GM12878 (cell line): Measurements from ENCODE around the gene COL13A1. TPM values are rescaled to one million over a fixed set of nuclear protein-coding genes. Genes with fewer than 3 reads are reported as not detected.

ENCODE experiments used
- ATAC-seq: fragments of 200-7000 bp; cut with Tn5 transposase; 3 replicates; pipeline ENCODE4 v1.9.1; 2020; ENCODE audit warnings: mild to moderate bottlenecking, moderate library complexity
- BruUV-seq: library from RNA; stranded (reverse); fragments of 400-500 nt; replicated peaks from 2 replicates; lab custom pipeline; 2021; lab: Mats Ljungman, UMichigan
- CTCF ChIA-PET: fragments of 300-600 bp; sonication (Branson Sonifier 250); formaldehyde crosslinking; extraction: SDS; loops from one replicate; lab custom pipeline; 2021; ENCODE audit warnings: inconsistent platforms; lab: Yijun Ruan, JAX
- POLR2A ChIA-PET: fragments of 350-600 bp; formaldehyde crosslinking; extraction: SDS; loops from one replicate; lab custom pipeline; 2021; ENCODE audit warnings: inconsistent platforms; lab: Charles Lee
- RAD21 ChIA-PET: fragments of 300-600 bp; sonication (Branson Sonifier 250); formaldehyde crosslinking; loops from one replicate; lab custom pipeline; 2023; ENCODE audit warnings: antibody characterized with exemption; ENCODE audit not compliant: unreplicated experiment; lab: Charles Lee
- SMC1A ChIA-PET: fragments of 300-600 bp; sonication (Branson Sonifier 250); formaldehyde crosslinking; loops from one replicate; lab custom pipeline; 2023; ENCODE audit not compliant: unreplicated experiment, uncharacterized antibody; lab: Charles Lee
- DNase-seq: peaks from one replicate; pipeline ENCODE4 v3.0.0-alpha.2; 2011; ENCODE audit warnings: low read depth, low spot score
- FAIRE-seq: peaks from 3 replicates; lab custom pipeline; 2011; peaks lifted over from hg19 to GRCh38; lab: Jason Lieb, UNC
- H2AFZ ChIP-seq: 2 replicates; pipeline ENCODE4 v1.6.0; 2011; ENCODE audit warnings: low read depth, low read length, control low read depth; ENCODE audit not compliant: control insufficient read depth
- H3K27ac ChIP-seq: 2 replicates; pipeline ENCODE4 v1.5.1; 2011; ENCODE audit warnings: control low read depth; ENCODE audit not compliant: control insufficient read depth, insufficient read depth
- H3K27me3 ChIP-seq, 2 experiments: replicated peaks in 1 of 2; 2 replicates each; pipeline versions ENCODE4 v1.6.0 to v1.6.1; 2011; ENCODE audit warnings: low read length in 1 of 2; ENCODE audit not compliant: control insufficient read depth in 2 of 2, insufficient read depth in 2 of 2
- H3K36me3 ChIP-seq, 2 experiments: 2 replicates each; pipeline ENCODE4 v1.5.1; 2011; ENCODE audit warnings: low read length in 1 of 2; ENCODE audit not compliant: control insufficient read depth in 2 of 2, insufficient read depth in 2 of 2
- H3K4me1 ChIP-seq: 2 replicates; pipeline ENCODE4 v1.6.1; 2011; ENCODE audit warnings: mild to moderate bottlenecking, low read length, moderate library complexity, mixed read lengths; ENCODE audit not compliant: control insufficient read depth, insufficient read depth
- H3K4me2 ChIP-seq: 2 replicates; pipeline ENCODE4 v1.6.0; 2011; ENCODE audit warnings: control low read depth; ENCODE audit not compliant: control insufficient read depth, insufficient read depth
- H3K4me3 ChIP-seq: fragments of 200-600 bp; sonication (generic); 2 replicates; pipeline ENCODE4 v1.5.1; 2016
- H3K79me2 ChIP-seq: 2 replicates; pipeline ENCODE4 v1.6.0; 2011; ENCODE audit warnings: low read length; ENCODE audit not compliant: control insufficient read depth, insufficient read depth
- H3K9ac ChIP-seq: 2 replicates; pipeline ENCODE4 v1.8.0; 2011; ENCODE audit warnings: low read length, control low read depth, mixed read lengths; ENCODE audit not compliant: control insufficient read depth, insufficient read depth
- H3K9me3 ChIP-seq: replicated peaks from 3 replicates; pipeline ENCODE4 v1.5.1; 2011; ENCODE audit warnings: mild to moderate bottlenecking, low read length; ENCODE audit not compliant: control insufficient read depth, insufficient read depth
- H4K20me1 ChIP-seq: 2 replicates; pipeline ENCODE4 v1.6.0; 2011; ENCODE audit not compliant: control insufficient read depth, insufficient read depth
- BACH1 ChIP-seq: fragments of 450-650 bp; IDR thresholded peaks from 2 replicates; pipeline ENCODE4 v1.6.1; 2017; ENCODE audit warnings: mild to moderate bottlenecking, borderline replicate concordance
- CBX3 ChIP-seq: fragments of 200-600 bp; sonication (generic); IDR thresholded peaks from 2 replicates; pipeline ENCODE4 v1.6.1; 2016; ENCODE audit warnings: low read depth, borderline replicate concordance
- CREB1 ChIP-seq: IDR thresholded peaks from 2 replicates; pipeline ENCODE4 v1.6.1; 2012; ENCODE audit warnings: low read depth, mild to moderate bottlenecking, inconsistent platforms
- EP300 ChIP-seq, 2 experiments: fragments of 150-350 bp in 1 of 2; IDR thresholded peaks; 2 replicates each; pipeline ENCODE4 v1.6.1; 2011 to 2012; ENCODE audit warnings: low read depth in 2 of 2, low read length in 2 of 2, borderline replicate concordance in 1 of 2, improper control_type of control experiment in 1 of 2, inconsistent platforms in 1 of 2; ENCODE audit not compliant: control insufficient read depth in 1 of 2
- ESRRA ChIP-seq: IDR thresholded peaks from 2 replicates; pipeline ENCODE4 v1.6.1; 2012; ENCODE audit warnings: mild to moderate bottlenecking, low read length, improper control_type of control experiment
- ETV6 ChIP-seq, 2 experiments: fragments of 450-650 bp in 1 of 2; IDR thresholded peaks in 1 of 2; conservative IDR thresholded peaks in 1 of 2; 2 replicates each; pipeline ENCODE4 v1.6.1; 2014; ENCODE audit warnings: antibody characterized with exemption in 1 of 2, borderline replicate concordance in 1 of 2, low read depth in 1 of 2, mild to moderate bottlenecking in 1 of 2, moderate library complexity in 1 of 2
- FOXK2 ChIP-seq: fragments of 450-650 bp; IDR thresholded peaks from 2 replicates; pipeline ENCODE4 v1.6.1; 2017; ENCODE audit warnings: mild to moderate bottlenecking, moderate library complexity
- JUND ChIP-seq: IDR thresholded peaks from 2 replicates; pipeline ENCODE4 v1.6.1; 2012; ENCODE audit warnings: low read depth, mild to moderate bottlenecking, low read length, improper control_type of control experiment, moderate library complexity
- KAT2A ChIP-seq: conservative IDR thresholded peaks from 2 replicates; pipeline ENCODE4 v1.6.1; 2011; ENCODE audit warnings: low read depth, low read length; ENCODE audit not compliant: control insufficient read depth
- MTA2 ChIP-seq: fragments of 450-650 bp; IDR thresholded peaks from 2 replicates; pipeline ENCODE4 v1.6.1; 2016; ENCODE audit warnings: low read depth, mild to moderate bottlenecking, moderate library complexity
- POLR2AphosphoS2 ChIP-seq: IDR thresholded peaks from 2 replicates; pipeline ENCODE4 v1.6.1; 2011; ENCODE audit warnings: low read depth, mild to moderate bottlenecking, low read length, improper control_type of control experiment, moderate library complexity
- POU2F2 ChIP-seq: IDR thresholded peaks from 3 replicates; pipeline ENCODE4 v1.6.1; 2011; ENCODE audit warnings: low read depth, mild to moderate bottlenecking, low read length, borderline replicate concordance
- RAD21 ChIP-seq: IDR thresholded peaks from 2 replicates; pipeline ENCODE4 v1.6.1; 2011; ENCODE audit warnings: mild to moderate bottlenecking, low read depth, low read length, moderate library complexity; ENCODE audit not compliant: insufficient read depth
- RAD51 ChIP-seq: fragments of 450-650 bp; IDR thresholded peaks from 2 replicates; pipeline ENCODE4 v1.6.1; 2016; ENCODE audit warnings: moderate library complexity, mild to moderate bottlenecking, inconsistent platforms
- RCOR1 ChIP-seq: conservative IDR thresholded peaks from 2 replicates; pipeline ENCODE4 v1.6.1; 2012; ENCODE audit warnings: low read depth, low read length, improper control_type of control experiment
- RUNX3 ChIP-seq: IDR thresholded peaks from 2 replicates; pipeline ENCODE4 v1.6.1; 2012; ENCODE audit warnings: low read length, inconsistent platforms
- SKIL ChIP-seq: fragments of 450-650 bp; IDR thresholded peaks from 2 replicates; pipeline ENCODE4 v1.6.1; 2017; ENCODE audit warnings: mild to moderate bottlenecking, low read depth, inconsistent platforms; ENCODE audit not compliant: poor library complexity, severe bottlenecking
- SMC3 ChIP-seq: IDR thresholded peaks from 2 replicates; pipeline ENCODE4 v1.6.1; 2011; ENCODE audit warnings: low read length, improper control_type of control experiment, borderline replicate concordance
- SPI1 ChIP-seq: IDR thresholded peaks from 2 replicates; pipeline ENCODE4 v1.6.1; 2011; ENCODE audit warnings: low read depth, mild to moderate bottlenecking, low read length, moderate library complexity, borderline replicate concordance; ENCODE audit not compliant: insufficient read depth
- WGBS: methylation state at CpG from one replicate; pipeline ENCODE4 v1.1.6; 2016; ENCODE audit warnings: low lambda C conversion rate; ENCODE audit not compliant: insufficient replicate concordance, insufficient coverage; ENCODE audit errors: missing lambda C conversion rate; 5-methylcytosine and 5-hydroxymethylcytosine counted together
- in situ Hi-C: fragments of 300-500 bp; cut with MboI; formaldehyde crosslinking; loops from 9 replicates; pipeline ENCODE4 v1.14.3; 2018; ENCODE audit warnings: mixed read lengths
- intact Hi-C: fragments of 100-400 bp; cut with micrococcal nuclease; formaldehyde crosslinking; loops from one replicate; pipeline ENCODE4 v1.14.2; 2022; ENCODE audit not compliant: unreplicated experiment
- polyA plus RNA-seq, 11 experiments: library from polyadenylated mRNA; depleted of rRNA in 4 of 11; unstranded in 6 of 11; stranded (reverse) in 5 of 11; fragments of >200 nt; fragmentation: Nextera tagmentation in 4 of 11; fragmentation: Illumina TruSeq in 1 of 11; extraction: Ambion mirVana in 4 of 11; extraction: Trizol in 1 of 11; gene quantifications; 1 replicate in 1 of 11; 2 replicates in 10 of 11; pipeline versions ENCODE4 v1.2.1 to v1.2.3, GENCODE V29; 2011 to 2016; ENCODE audit warnings: inconsistent platforms in 2 of 11, missing spikeins in 2 of 11, low read depth in 1 of 11
- total RNA-seq, 4 experiments: library from RNA; depleted of rRNA in 3 of 4; stranded (reverse); fragments of >200 nt in 3 of 4; fragmentation: Illumina TruSeq in 1 of 4; extraction: Trizol in 1 of 4; gene quantifications; 2 replicates each; pipeline versions ENCODE4 v1.2.1 to v1.2.3, GENCODE V29; 2013 to 2021

COL13A1 gene
- total and polyA plus RNA-seq, 10 of the 15 experiments (the other 5 are each of a cell fraction or from before 2014, with no cell fraction given) = 0.03 to 0.15 (median 0.05) TPM; not detected in 7

- BruUV-seq = no TSS peak
Observed at GRCh38 chr10:69810675-69811397, 9.1 kb downstream of the COL13A1 start.

More at GRCh38 chr10:69810675-69811397, 9.1 kb downstream of the COL13A1 start:
- H3K27me3 ChIP-seq = 0 out of 4 replicates have a peak, but pooled peaks cover 0 to 2% of the 10 kb centered on the region in 2 experiments
- no peaks in the 10 kb centered on the region for H3K4me1 ChIP-seq
- no peak overlapping the region for H3K4me2 ChIP-seq
- ATAC-seq = no peak
- WGBS = 29% methylated on average over 12 of the region's 12 CpGs
- no peak for DNase-seq
- H3K4me3 ChIP-seq = no peak overlapping the region
- no peaks in the 10 kb centered on the region for H3K9me3 ChIP-seq
- no peak for FAIRE-seq
- ChIA-PET POLR2A (no interaction called here), SMC1A (no interaction called here), CTCF (no interaction called here), RAD21 (no interaction called here)
- H4K20me1 ChIP-seq = no peaks in the 10 kb centered on the region
- in situ Hi-C loops = no loop called here
- no peak for TF ChIP-seq POU2F2
- TF ChIP-seq JUND = no peak
- no peak for TF ChIP-seq SKIL
- no peak for TF ChIP-seq SMC3
- TF ChIP-seq RAD51 = no peak
- no peak for TF ChIP-seq ETV6 (conservative IDR thresholded peaks at IDR 0.05 in 1 of 2, IDR thresholded peaks at IDR 0.05 in 1 of 2; ENCODE audit: borderline replicate concordance in 1 of 2, low read depth in 1 of 2)
- no peak for TF ChIP-seq RAD21
- TF ChIP-seq RUNX3 = no peak
- no peak for TF ChIP-seq CREB1
- no peak for TF ChIP-seq SPI1
- TF ChIP-seq CBX3 = no peak
- no peak for TF ChIP-seq KAT2A
- TF ChIP-seq MTA2 = no peak
- TF ChIP-seq ESRRA = no peak
- TF ChIP-seq POLR2AphosphoS2 = no peak
- TF ChIP-seq EP300 (IDR thresholded peaks at IDR 0.05; ENCODE audit: borderline replicate concordance in 1 of 2, control insufficient read depth in 1 of 2, low read depth in 2 of 2, low read length in 2 of 2) = no peak
- no peak for TF ChIP-seq RCOR1
- TF ChIP-seq BACH1 = no peak
- no peak for TF ChIP-seq FOXK2
- intact Hi-C loops = no loop called here
- H3K27ac ChIP-seq = no peak overlapping the region
- no peaks in the 10 kb centered on the region for H3K36me3 ChIP-seq
- no peaks in the 10 kb centered on the region for H3K79me2 ChIP-seq
- no peak overlapping the region for H3K9ac ChIP-seq
- no peak overlapping the region for H2AFZ ChIP-seq
